Measurements from ENCODE around the gene ELOVL1. TPM values are rescaled to one million over a fixed set of nuclear protein-coding genes. Genes with fewer than 3 reads are reported as not detected.

ELOVL1 gene
- total and polyA plus RNA-seq, 2 of the 13 experiments (the other 11 are each of a cell fraction or from before 2014, with no cell fraction given): 55.2 to 77.4 TPM

DNA sequence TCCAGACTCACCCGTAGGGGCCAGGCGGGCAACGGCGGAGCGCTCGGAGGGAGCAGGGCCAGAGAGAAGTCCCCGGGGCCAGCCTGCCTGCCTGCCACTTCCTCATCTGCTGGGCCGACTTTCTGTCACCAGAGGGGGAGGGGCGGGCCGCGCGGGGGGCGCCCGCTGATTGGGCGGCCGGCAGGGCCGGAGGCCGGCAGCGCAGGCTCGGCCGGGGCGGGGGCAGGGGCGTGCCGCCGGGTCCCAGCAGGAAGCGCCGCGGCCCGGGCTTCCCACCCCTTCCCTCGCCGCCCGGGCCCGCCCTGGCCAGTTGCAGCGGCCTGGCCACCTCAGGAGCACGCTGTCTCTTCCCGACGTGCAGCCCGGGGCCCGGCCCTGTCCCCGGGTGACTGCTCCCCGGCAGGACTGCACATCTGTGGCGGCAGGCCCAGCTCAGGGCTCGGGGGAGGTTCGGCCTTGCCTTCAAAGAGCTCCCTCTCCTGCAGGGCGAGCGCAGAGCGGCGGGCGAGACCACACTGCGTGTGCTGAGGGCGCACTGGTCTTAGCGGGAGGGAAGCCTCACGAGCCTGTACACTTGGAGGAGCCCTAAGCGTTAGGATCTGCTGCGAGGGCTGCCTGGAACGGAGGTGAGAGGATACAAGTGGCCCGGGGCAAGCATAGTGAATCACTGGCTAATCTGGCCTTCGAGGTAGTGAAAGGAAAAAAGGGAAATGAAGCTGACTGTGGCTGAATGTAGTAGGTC lies at the start of gene ELOVL1 (continued):
- TF ChIP-seq E2F1 (CRISPR knock-in tag; IDR thresholded peaks at IDR 0.05) (peak; percentile 69; the same call in 1 of the 2 replicates), HNRNPL (IDR thresholded peaks at IDR 0.05; ENCODE audit: low read depth, low read length) (0 out of 2 replicates have a peak, but pooled peaks have one; percentile 40), MED1 (CRISPR knock-in tag; IDR thresholded peaks at IDR 0.05) (peak; percentile 64), ZFYVE20 (CRISPR knock-in tag; IDR thresholded peaks at IDR 0.05; ENCODE audit: borderline replicate concordance, low read depth) (no peak), SNAPC5 (CRISPR knock-in tag; IDR thresholded peaks at IDR 0.05; ENCODE audit: borderline replicate concordance) (peak; percentile 91; the same call in 1 of the 2 replicates), RBFOX2 (IDR thresholded peaks at IDR 0.05; ENCODE audit: low read depth, low read length) (peak; percentile 95), FOXP4 (CRISPR knock-in tag; IDR thresholded peaks at IDR 0.05) (peak; percentile 37), MEIS1 (CRISPR knock-in tag; IDR thresholded peaks at IDR 0.05; ENCODE audit: borderline replicate concordance) (0 out of 2 replicates have a peak, but pooled peaks have one; percentile 61), GLI4 (CRISPR knock-in tag; IDR thresholded peaks at IDR 0.05; ENCODE audit: borderline replicate concordance) (0 out of 2 replicates have a peak, but pooled peaks have one; percentile 52), ZNF720 (CRISPR knock-in tag; IDR thresholded peaks at IDR 0.05) (0 out of 2 replicates have a peak, but pooled peaks have one; percentile 56), MYC (CRISPR knock-in tag; IDR thresholded peaks at IDR 0.05; ENCODE audit: borderline replicate concordance) (peak; percentile 89; the same call in 1 of the 2 replicates), NFYC (CRISPR knock-in tag; IDR thresholded peaks at IDR 0.05) (peak; percentile 56; the same call in 1 of the 2 replicates), KDM5A (IDR thresholded peaks at IDR 0.05; ENCODE audit: borderline replicate concordance, low read length) (no peak; the same call in 1 of the 2 replicates)
- TF ChIP-seq, protein P1, sequence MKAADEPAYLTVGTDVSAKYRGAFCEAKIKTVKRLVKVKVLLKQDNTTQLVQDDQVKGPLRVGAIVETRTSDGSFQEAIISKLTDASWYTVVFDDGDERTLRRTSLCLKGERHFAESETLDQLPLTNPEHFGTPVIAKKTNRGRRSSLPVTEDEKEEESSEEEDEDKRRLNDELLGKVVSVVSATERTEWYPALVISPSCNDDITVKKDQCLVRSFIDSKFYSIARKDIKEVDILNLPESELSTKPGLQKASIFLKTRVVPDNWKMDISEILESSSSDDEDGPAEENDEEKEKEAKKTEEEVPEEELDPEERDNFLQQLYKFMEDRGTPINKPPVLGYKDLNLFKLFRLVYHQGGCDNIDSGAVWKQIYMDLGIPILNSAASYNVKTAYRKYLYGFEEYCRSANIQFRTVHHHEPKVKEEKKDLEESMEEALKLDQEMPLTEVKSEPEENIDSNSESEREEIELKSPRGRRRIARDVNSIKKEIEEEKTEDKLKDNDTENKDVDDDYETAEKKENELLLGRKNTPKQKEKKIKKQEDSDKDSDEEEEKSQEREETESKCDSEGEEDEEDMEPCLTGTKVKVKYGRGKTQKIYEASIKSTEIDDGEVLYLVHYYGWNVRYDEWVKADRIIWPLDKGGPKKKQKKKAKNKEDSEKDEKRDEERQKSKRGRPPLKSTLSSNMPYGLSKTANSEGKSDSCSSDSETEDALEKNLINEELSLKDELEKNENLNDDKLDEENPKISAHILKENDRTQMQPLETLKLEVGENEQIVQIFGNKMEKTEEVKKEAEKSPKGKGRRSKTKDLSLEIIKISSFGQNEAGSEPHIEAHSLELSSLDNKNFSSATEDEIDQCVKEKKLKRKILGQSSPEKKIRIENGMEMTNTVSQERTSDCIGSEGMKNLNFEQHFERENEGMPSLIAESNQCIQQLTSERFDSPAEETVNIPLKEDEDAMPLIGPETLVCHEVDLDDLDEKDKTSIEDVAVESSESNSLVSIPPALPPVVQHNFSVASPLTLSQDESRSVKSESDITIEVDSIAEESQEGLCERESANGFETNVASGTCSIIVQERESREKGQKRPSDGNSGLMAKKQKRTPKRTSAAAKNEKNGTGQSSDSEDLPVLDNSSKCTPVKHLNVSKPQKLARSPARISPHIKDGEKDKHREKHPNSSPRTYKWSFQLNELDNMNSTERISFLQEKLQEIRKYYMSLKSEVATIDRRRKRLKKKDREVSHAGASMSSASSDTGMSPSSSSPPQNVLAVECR (CRISPR knock-in tag; IDR thresholded peaks at IDR 0.05; ENCODE audit: borderline replicate concordance): peak; percentile 73; the same call in 1 of the 2 replicates
- TF ChIP-seq, protein P2, sequence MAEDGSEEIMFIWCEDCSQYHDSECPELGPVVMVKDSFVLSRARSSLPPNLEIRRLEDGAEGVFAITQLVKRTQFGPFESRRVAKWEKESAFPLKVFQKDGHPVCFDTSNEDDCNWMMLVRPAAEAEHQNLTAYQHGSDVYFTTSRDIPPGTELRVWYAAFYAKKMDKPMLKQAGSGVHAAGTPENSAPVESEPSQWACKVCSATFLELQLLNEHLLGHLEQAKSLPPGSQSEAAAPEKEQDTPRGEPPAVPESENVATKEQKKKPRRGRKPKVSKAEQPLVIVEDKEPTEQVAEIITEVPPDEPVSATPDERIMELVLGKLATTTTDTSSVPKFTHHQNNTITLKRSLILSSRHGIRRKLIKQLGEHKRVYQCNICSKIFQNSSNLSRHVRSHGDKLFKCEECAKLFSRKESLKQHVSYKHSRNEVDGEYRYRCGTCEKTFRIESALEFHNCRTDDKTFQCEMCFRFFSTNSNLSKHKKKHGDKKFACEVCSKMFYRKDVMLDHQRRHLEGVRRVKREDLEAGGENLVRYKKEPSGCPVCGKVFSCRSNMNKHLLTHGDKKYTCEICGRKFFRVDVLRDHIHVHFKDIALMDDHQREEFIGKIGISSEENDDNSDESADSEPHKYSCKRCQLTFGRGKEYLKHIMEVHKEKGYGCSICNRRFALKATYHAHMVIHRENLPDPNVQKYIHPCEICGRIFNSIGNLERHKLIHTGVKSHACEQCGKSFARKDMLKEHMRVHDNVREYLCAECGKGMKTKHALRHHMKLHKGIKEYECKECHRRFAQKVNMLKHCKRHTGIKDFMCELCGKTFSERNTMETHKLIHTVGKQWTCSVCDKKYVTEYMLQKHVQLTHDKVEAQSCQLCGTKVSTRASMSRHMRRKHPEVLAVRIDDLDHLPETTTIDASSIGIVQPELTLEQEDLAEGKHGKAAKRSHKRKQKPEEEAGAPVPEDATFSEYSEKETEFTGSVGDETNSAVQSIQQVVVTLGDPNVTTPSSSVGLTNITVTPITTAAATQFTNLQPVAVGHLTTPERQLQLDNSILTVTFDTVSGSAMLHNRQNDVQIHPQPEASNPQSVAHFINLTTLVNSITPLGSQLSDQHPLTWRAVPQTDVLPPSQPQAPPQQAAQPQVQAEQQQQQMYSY (CRISPR knock-in tag; IDR thresholded peaks at IDR 0.05): peak; percentile 25; the same call in 1 of the 2 replicates
